ENCODE data around the gene AK2.

- TF ChIP-seq POLR2A (IDR thresholded peaks at IDR 0.05; ENCODE audit: low read depth) = no peak
- TF ChIP-seq CTCF (IDR thresholded peaks at IDR 0.05) = no peak
Observed at GRCh38 chr1:32958827-32959226, 77.9 kb downstream of the AK2 start.

All from esophagus muscularis mucosa (tissue), 3 donors.